ENCODE measurements around the gene ALB.

The ALB gene

DNA sequence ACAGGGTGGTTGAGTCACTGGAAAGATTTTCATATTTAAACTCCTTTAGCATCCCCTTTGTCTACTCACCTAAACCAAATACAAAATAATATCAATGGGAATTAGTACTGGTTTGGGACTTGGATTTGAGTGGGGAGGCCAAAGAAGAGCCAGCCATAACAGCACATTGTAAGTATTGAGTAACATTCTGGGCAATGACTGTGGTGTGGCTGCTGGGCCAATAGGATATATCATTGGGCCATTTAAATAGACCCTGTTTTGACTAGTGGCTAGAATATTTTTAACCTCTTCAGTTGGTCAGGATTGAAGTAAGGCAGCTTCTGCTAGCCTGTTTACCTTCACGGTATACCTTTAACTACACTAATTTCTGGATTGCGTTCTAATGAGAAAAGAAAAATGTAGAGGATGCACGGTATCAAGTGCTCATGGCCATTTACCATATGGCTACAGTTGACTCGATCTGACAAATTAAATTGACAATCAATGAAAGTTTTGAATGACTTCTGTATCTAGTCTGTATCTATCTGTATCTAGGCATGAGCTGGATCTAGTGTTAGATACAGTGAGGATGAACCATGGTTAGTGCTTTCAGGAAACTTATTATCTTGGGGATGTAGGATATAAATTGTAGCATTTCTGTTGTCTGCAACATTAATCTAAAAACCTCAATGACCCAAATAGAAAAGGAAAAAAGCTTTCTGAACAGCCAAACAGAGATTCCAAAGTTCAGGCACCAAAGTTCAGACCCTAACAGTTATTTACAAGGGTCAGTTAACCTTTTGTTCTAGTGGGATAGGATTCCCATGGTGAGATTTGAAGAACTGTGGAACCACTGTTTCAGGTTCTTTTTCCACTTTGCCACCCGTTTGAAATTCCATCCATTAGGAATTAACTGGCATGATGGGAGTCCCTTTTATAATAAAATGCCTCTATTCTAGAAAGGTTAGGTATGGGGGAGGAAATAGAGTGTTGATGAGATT, 6.8 kb upstream of the ALB start:
- DNase-seq (ENCODE audit: extremely low read depth, low read depth): no peak
- TF ChIP-seq, protein P1, sequence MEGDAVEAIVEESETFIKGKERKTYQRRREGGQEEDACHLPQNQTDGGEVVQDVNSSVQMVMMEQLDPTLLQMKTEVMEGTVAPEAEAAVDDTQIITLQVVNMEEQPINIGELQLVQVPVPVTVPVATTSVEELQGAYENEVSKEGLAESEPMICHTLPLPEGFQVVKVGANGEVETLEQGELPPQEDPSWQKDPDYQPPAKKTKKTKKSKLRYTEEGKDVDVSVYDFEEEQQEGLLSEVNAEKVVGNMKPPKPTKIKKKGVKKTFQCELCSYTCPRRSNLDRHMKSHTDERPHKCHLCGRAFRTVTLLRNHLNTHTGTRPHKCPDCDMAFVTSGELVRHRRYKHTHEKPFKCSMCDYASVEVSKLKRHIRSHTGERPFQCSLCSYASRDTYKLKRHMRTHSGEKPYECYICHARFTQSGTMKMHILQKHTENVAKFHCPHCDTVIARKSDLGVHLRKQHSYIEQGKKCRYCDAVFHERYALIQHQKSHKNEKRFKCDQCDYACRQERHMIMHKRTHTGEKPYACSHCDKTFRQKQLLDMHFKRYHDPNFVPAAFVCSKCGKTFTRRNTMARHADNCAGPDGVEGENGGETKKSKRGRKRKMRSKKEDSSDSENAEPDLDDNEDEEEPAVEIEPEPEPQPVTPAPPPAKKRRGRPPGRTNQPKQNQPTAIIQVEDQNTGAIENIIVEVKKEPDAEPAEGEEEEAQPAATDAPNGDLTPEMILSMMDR (IDR thresholded peaks at IDR 0.05; ENCODE audit: low read depth, low read length): no peak

DNA sequence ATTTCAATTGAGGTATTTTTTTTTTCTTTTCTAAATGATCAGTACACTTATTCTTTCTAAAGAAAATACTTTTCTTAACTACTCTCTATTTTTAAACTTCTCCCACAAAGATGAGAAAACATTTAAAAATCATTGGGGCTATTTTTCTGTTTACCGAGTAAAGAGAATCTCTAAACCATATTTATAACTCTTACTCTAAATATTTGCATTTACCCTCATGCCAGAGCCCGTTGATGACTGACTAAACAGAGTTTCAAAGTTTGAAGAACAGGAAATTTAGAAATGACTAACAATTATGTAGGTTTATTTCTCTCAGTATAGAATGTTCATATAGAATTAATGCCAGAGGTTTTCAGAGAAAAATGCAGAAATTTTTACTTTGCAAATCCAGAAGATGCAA, 2.7 kb upstream of the ALB start:
- no peak for DNase-seq (ENCODE audit: extremely low read depth, low read depth)

DNA sequence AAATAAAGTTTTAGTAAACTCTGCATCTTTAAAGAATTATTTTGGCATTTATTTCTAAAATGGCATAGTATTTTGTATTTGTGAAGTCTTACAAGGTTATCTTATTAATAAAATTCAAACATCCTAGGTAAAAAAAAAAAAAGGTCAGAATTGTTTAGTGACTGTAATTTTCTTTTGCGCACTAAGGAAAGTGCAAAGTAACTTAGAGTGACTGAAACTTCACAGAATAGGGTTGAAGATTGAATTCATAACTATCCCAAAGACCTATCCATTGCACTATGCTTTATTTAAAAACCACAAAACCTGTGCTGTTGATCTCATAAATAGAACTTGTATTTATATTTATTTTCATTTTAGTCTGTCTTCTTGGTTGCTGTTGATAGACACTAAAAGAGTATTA, 370 bp downstream of the ALB start:
- TF ChIP-seq, protein P1 (IDR thresholded peaks at IDR 0.05; ENCODE audit: low read depth, low read length): no peak
- no peak for DNase-seq (ENCODE audit: extremely low read depth, low read depth)

More for the DNA sequence above, 2.7 kb upstream of the ALB start:
- TF ChIP-seq, protein P1 (IDR thresholded peaks at IDR 0.05; ENCODE audit: low read depth, low read length): no peak

DNA sequence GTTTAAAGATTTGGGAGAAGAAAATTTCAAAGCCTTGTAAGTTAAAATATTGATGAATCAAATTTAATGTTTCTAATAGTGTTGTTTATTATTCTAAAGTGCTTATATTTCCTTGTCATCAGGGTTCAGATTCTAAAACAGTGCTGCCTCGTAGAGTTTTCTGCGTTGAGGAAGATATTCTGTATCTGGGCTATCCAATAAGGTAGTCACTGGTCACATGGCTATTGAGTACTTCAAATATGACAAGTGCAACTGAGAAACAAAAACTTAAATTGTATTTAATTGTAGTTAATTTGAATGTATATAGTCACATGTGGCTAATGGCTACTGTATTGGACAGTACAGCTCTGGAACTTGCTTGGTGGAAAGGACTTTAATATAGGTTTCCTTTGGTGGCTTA, 1.1 kb downstream of the ALB start:
- TF ChIP-seq, protein P1 (IDR thresholded peaks at IDR 0.05; ENCODE audit: low read depth, low read length): no peak
- DNase-seq (ENCODE audit: extremely low read depth, low read depth): no peak

DNA sequence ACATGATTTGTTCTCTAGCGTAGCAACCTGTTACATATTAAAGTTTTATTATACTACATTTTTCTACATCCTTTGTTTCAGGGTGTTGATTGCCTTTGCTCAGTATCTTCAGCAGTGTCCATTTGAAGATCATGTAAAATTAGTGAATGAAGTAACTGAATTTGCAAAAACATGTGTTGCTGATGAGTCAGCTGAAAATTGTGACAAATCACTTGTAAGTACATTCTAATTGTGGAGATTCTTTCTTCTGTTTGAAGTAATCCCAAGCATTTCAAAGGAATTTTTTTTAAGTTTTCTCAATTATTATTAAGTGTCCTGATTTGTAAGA, 2.4 kb downstream of the ALB start:
- TF ChIP-seq, protein P1 (IDR thresholded peaks at IDR 0.05; ENCODE audit: low read depth, low read length): no peak
- DNase-seq (ENCODE audit: extremely low read depth, low read depth): no peak

DNA sequence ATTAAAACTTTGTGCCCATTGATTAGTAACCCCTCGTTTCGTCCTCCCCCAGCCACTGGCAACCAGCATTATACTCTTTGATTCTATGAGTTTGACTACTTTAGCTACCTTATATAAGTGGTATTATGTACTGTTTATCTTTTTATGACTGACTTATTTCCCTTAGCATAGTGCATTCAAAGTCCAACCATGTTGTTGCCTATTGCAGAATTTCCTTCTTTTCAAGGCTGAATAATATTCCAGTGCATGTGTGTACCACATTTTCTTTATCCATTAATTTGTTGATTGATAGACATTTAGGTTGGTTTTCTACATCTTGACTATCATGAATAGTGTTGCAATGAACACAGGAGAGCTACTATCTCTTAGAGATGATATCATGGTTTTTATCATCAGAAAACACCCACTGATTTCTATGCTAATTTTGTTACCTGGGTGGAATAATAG, 3.2 kb downstream of the ALB start:
- TF ChIP-seq, protein P1 (IDR thresholded peaks at IDR 0.05; ENCODE audit: low read depth, low read length): no peak
- DNase-seq (ENCODE audit: extremely low read depth, low read depth): no peak

DNA sequence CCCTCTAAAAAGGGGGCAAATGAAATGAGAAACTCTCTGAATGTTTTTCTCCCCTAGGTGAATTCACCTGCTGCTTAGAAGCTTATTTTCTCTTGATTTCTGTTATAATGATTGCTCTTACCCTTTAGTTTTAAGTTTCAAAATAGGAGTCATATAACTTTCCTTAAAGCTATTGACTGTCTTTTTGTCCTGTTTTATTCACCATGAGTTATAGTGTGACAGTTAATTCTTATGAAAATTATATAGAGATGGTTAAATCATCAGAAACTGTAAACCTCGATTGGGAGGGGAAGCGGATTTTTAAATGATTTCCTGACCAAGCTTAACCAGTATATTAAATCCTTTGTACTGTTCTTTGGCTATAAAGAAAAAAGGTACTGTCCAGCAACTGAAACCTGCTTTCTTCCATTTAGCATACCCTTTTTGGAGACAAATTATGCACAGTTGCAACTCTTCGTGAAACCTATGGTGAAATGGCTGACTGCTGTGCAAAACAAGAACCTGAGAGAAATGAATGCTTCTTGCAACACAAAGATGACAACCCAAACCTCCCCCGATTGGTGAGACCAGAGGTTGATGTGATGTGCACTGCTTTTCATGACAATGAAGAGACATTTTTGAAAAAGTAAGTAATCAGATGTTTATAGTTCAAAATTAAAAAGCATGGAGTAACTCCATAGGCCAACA, 4.2 kb downstream of the ALB start:
- DNase-seq (ENCODE audit: extremely low read depth, low read depth): no peak
- TF ChIP-seq, protein P1 (IDR thresholded peaks at IDR 0.05; ENCODE audit: low read depth, low read length): no peak

Measured in AG09319 (cell line).